Keratinocyte (primary cell): ENCODE results near the gene MAB21L2. TPM values are rescaled to one million over a fixed set of nuclear protein-coding genes. Genes with fewer than 3 reads are reported as not detected.

Experiments used
- DNase-seq: peaks from one replicate; pipeline ENCODE4 v3.0.0-alpha.2; 2011; ENCODE audit warnings: low read depth, missing footprints, low spot score
- FAIRE-seq: peaks from 2 replicates; lab custom pipeline; 2011; peaks lifted over from hg19 to GRCh38; lab: Jason Lieb, UNC
- H2AFZ ChIP-seq: 2 replicates; pipeline ENCODE4 v1.6.0; 2012; ENCODE audit warnings: low read length, control low read depth, inconsistent platforms; ENCODE audit not compliant: control insufficient read depth
- H3K27ac ChIP-seq: 2 replicates; pipeline ENCODE4 v1.5.1; 2011; ENCODE audit warnings: low read length; ENCODE audit not compliant: control insufficient read depth, insufficient read depth
- H3K27me3 ChIP-seq: 3 replicates; pipeline ENCODE4 v1.6.0; 2011; ENCODE audit warnings: low read length; ENCODE audit not compliant: control insufficient read depth, insufficient read depth; ENCODE audit errors: extremely low read depth
- H3K36me3 ChIP-seq, 2 experiments: 2 replicates in 1 of 2; 3 replicates in 1 of 2; pipeline ENCODE4 v1.5.1; 2011; ENCODE audit warnings: low read length in 2 of 2, mild to moderate bottlenecking in 1 of 2; ENCODE audit not compliant: control insufficient read depth in 2 of 2, insufficient read depth in 2 of 2; ENCODE audit errors: extremely low read depth in 1 of 2
- H3K4me1 ChIP-seq: 3 replicates; pipeline ENCODE4 v1.5.1; 2011; ENCODE audit warnings: low read length; ENCODE audit not compliant: control insufficient read depth, insufficient read depth; ENCODE audit errors: extremely low read depth
- H3K4me2 ChIP-seq: 3 replicates; pipeline ENCODE4 v1.6.0; 2011; ENCODE audit warnings: low read depth, low read length; ENCODE audit not compliant: control insufficient read depth, insufficient read depth; ENCODE audit errors: extremely low read depth
- H3K4me3 ChIP-seq, 3 experiments: fragments of 200-600 bp in 1 of 3; sonication (generic) in 1 of 3; 2 replicates in 2 of 3; 3 replicates in 1 of 3; pipeline ENCODE4 v1.5.1; 2011 to 2016; ENCODE audit warnings: low read length in 3 of 3, mild to moderate bottlenecking in 3 of 3, control low read depth in 2 of 3, inconsistent platforms in 1 of 3, low read depth in 1 of 3, mixed read lengths in 1 of 3, mixed run types in 1 of 3, moderate library complexity in 1 of 3; ENCODE audit not compliant: control insufficient read depth in 2 of 3, insufficient read depth in 2 of 3; ENCODE audit errors: extremely low read depth in 1 of 3
- H3K79me2 ChIP-seq: 2 replicates; pipeline ENCODE4 v1.6.0; 2012; ENCODE audit warnings: low read length; ENCODE audit not compliant: control insufficient read depth, insufficient read depth
- H3K9ac ChIP-seq: 3 replicates; pipeline ENCODE4 v1.6.0; 2011; ENCODE audit warnings: low read length; ENCODE audit not compliant: control insufficient read depth, insufficient read depth; ENCODE audit errors: extremely low read depth
- H3K9me1 ChIP-seq: 3 replicates; pipeline ENCODE4 v1.6.0; 2011; ENCODE audit warnings: low read length; ENCODE audit not compliant: control insufficient read depth, insufficient read depth; ENCODE audit errors: extremely low read depth
- H3K9me3 ChIP-seq: 2 replicates; pipeline ENCODE4 v1.5.1; 2012; ENCODE audit warnings: low read depth, low read length; ENCODE audit not compliant: control insufficient read depth
- H4K20me1 ChIP-seq: 3 replicates; pipeline ENCODE4 v1.6.0; 2011; ENCODE audit warnings: low read length; ENCODE audit not compliant: control insufficient read depth, insufficient read depth; ENCODE audit errors: extremely low read depth
- CTCF ChIP-seq, 3 experiments: IDR thresholded peaks in 1 of 3; conservative IDR thresholded peaks in 1 of 3; optimal IDR thresholded peaks in 1 of 3; 2 replicates in 2 of 3; 3 replicates in 1 of 3; pipeline versions ENCODE3 to v1.5.1; 2011; ENCODE audit warnings: low read length in 3 of 3, mild to moderate bottlenecking in 3 of 3, moderate library complexity in 2 of 3, control low read depth in 1 of 3, inconsistent platforms in 1 of 3; ENCODE audit not compliant: insufficient read depth in 2 of 3; ENCODE audit errors: extremely low read depth in 1 of 3
- EZH2 ChIP-seq: IDR thresholded peaks from one replicate; pipeline ENCODE4 v1.6.1; 2012; ENCODE audit warnings: inconsistent platforms, mild to moderate bottlenecking, low read length, moderate library complexity
- dilution Hi-C: fragments of 300-500 bp; cut with MboI; formaldehyde crosslinking; loops from one replicate; pipeline ENCODE4 v1.7.0; 2020; ENCODE audit warnings: low sequenced_read_pairs; ENCODE audit not compliant: extremely low pct_ligation_motif_present
- polyA plus RNA-seq, 5 experiments: library from polyadenylated mRNA; depleted of rRNA in 3 of 5; stranded (reverse) in 3 of 5; stranded (forward) in 1 of 5; unstranded in 1 of 5; fragments of >200 nt; gene quantifications; 1 replicate in 1 of 5; 2 replicates in 3 of 5; 3 replicates in 1 of 5; pipeline versions ENCODE4 v1.2.1 to v1.2.3, GENCODE V29; 2011 to 2012; ENCODE audit warnings: missing spikeins in 2 of 5, low read depth in 1 of 5, low replicate concordance in 1 of 5

The MAB21L2 gene
- polyA plus RNA-seq, 1 donor (not counting 4 experiments of a cell fraction or from before 2014, with no cell fraction given), result not detected

- no peak for DNase-seq
- Histone ChIP-seq H3K79me2 (no peaks in the 10 kb centered on the region), H3K9me3 (no peaks in the 10 kb centered on the region), H4K20me1 (no peaks in the 10 kb centered on the region), H3K27ac (no peak overlapping the region), H3K4me2 (no peak overlapping the region), H3K9me1 (no peaks in the 10 kb centered on the region), H3K4me1 (no peaks in the 10 kb centered on the region), H3K36me3 (no peaks in the 10 kb centered on the region), H3K27me3 (no peaks in the 10 kb centered on the region), H2AFZ (no peak overlapping the region), H3K9ac (no peak overlapping the region), H3K4me3 (no peak overlapping the region)
- dilution Hi-C loops, result no loop called here
- TF ChIP-seq EZH2 (no peak), CTCF (optimal IDR thresholded peaks at IDR 0.05 in 1 of 3, IDR thresholded peaks at IDR 0.05 in 1 of 3, conservative IDR thresholded peaks at IDR 0.05 in 1 of 3; ENCODE audit: extremely low read depth in 1 of 3, insufficient read depth in 2 of 3, low read length in 3 of 3) (no peak)
- no peak for FAIRE-seq
Observed at GRCh38 chr4:150591406-150591805, 9.5 kb downstream of the MAB21L2 start.

GRCh38 chr4:150591904-150592303 lies 10.0 kb downstream of the MAB21L2 start:
- dilution Hi-C loops, result no loop called here
- FAIRE-seq (no peak), DNase-seq (no peak)
- no peak overlapping the region for H2AFZ ChIP-seq
- H3K27me3 ChIP-seq, result no peaks in the 10 kb centered on the region
- H4K20me1 ChIP-seq, result no peaks in the 10 kb centered on the region
- H3K4me1 ChIP-seq, result no peaks in the 10 kb centered on the region
- no peak overlapping the region for H3K4me3 ChIP-seq
- no peak overlapping the region for H3K4me2 ChIP-seq
- H3K9me3 ChIP-seq, result no peaks in the 10 kb centered on the region
- no peaks in the 10 kb centered on the region for H3K36me3 ChIP-seq
- TF ChIP-seq CTCF (optimal IDR thresholded peaks at IDR 0.05 in 1 of 3, IDR thresholded peaks at IDR 0.05 in 1 of 3, conservative IDR thresholded peaks at IDR 0.05 in 1 of 3; ENCODE audit: extremely low read depth in 1 of 3, insufficient read depth in 2 of 3, low read length in 3 of 3) (no peak), EZH2 (no peak)
- no peak overlapping the region for H3K9ac ChIP-seq
- no peak overlapping the region for H3K27ac ChIP-seq
- H3K9me1 ChIP-seq, result no peaks in the 10 kb centered on the region
- H3K79me2 ChIP-seq, result no peaks in the 10 kb centered on the region
